ENCODE results near the gene RASL11A.
"Not testable (repeated sequence)": the region's sequence is repeated elsewhere in the genome, so short reads cannot be mapped to it uniquely, and the experiment has no call there.

The RASL11A gene

DNA sequence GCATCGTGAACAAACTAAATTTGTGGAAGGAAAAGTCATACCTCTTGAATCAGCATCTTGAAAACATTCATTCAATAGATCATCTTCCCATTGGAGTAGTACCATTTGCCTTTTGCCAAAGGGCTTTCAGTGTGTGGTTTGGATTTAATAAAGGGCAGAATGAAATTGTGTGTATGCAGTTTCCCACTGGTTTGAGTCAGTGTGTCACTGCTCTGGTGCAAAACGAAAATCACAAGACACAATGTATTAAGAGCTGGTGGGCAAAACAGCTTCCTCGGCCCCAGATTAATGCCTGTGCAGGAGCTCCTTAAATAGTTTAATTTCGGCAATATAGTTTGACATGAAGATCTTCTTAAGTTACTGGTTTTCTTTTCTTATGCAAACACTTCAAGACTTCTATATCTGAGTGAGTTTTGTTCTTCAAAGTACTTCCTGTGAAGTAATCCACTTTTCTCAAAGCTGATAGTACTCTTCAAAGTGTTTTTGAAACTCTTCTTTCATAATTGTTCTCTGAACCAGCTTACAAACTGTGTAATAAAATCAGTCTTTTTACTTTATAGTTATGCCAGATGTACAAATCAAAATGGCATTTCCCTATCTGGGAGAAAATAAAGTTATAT, 32.1 kb downstream of the RASL11A start:
- DNase-seq = no peak

DNA sequence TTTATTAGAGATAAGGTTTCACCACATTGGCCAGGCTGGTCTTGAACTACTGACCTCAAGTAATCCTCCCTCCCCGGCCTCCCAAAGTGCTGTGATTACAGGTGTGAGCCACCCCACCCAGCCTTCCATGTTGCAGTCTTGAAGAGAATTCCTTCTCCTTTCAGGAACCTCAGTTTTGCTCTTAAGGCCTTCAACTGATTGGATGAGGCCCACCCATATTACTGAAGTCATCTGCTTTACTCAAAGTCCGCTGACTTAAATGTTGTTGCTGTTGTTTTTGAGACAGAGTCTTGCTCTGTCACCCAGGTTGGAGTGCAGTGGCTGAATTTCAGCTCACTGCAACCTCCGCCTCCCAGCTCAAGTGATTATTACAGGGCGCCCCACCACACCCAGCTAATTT, 33.5 kb downstream of the RASL11A start:
- DNase-seq = no peak

DNA sequence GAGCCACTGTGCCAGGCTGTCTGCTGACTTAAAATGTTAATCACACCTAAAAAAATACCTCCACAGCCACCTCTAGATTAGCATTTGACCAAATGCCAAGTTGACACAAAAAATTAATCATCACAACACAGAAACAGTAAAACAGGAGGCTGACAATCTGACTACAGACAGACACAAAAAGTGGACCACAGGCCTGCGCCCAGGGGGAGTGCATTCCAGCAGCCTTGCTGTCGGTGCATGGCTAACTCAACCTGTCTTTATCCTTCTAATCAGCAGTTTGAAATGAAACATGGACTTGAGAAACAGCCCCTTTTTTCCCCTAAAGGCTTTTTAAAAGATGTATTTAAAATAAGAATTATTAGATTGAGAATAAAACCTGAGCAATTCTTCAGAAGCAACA, 34.0 kb downstream of the RASL11A start:
- no peak for DNase-seq

DNA sequence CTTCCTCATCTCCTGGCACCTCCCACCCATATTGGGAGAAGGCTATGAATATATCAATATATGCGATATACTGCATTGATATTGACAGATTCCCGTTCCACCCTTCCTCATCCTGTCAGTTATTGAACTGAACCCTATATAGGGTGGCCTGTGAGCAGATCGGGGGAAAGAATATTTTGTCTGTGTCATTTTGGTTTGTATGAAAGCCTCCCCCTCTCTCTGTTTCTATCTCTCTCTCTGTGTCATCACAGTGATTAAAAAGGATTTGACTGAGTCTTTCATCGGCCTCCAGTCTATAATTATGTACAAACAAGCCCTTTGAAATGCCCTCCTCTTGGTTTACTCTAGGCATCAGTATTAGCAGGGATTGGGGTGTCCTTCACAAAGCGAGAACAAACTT, 35.7 kb downstream of the RASL11A start:
- no peak for DNase-seq

DNA sequence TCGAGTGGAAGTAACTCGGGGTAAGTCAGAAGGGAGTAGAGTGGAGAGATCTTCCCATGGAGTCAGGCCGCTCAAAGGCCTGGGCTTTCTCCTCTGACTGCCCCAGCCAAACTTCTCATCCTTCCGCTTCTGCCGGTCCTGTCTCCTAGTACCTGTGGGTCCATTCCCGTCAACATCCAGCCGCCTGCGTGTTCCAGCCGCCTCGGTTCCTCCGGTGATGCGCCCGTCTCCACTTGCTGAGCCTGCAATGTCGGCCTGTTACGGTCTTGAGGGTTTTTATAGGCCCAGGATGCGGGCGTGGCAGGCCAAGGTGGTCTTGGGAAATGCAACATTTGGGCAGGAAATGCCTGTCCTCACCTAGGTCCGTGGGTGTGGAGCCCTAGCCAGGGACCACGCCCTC, 38.3 kb downstream of the RASL11A start:
- no peak for DNase-seq

DNA sequence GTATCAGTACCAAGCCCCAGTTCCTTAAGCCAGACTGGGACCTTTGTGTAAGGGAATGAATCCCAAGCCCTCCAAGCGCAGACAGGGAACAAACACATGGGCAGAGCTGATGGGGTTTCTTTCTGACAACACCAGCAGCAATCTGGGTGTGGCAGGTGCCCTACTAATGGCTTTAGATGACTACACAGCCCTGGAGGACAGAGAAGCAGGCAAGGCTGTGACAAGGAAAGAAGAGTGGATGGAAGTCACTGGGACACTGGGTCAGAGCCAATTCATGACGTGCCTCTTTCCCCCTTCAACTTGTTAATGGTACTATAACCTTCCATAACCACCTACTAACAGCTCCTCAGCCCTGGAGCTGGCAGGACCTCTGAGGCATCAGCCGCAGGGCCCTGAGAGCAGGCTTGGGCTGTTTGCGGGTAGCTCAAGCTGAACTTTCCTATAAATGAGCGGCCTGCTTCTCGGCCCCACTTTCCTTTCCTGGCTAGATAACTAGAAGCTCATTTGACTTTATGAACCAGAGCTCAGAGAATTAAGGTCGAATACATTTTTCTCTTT, 38.9 kb downstream of the RASL11A start:
- no peak for DNase-seq

DNA sequence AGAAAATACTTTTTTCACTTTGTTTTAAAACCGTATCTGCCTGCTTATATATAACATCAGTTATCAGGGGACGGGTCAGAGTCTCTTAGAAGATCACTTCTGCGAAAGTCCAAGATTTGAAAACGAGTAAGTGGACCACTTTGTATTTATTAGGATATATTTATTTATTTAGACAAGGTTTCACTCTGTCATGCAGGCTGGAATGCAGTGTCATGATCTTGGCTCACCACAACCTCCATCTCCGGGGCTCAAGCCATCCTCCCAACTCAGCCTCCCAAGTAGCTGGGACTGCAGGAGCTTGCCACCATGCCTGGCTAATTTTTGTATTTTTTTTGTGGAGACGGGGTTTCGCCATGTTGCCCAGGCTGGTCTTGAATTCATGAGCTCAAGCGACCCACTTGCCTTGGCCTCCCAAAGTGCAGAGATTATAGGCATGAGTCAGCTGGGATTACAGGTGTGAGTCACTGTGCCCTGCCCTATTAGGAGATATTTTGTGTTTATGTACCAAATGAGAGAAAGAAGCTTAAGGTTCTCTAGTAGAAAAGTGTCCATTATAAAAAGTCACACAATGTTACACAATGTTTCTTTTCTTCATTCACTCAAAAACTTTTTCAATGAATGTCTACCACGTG, 39.5 kb downstream of the RASL11A start:
- DNase-seq = no peak

DNA sequence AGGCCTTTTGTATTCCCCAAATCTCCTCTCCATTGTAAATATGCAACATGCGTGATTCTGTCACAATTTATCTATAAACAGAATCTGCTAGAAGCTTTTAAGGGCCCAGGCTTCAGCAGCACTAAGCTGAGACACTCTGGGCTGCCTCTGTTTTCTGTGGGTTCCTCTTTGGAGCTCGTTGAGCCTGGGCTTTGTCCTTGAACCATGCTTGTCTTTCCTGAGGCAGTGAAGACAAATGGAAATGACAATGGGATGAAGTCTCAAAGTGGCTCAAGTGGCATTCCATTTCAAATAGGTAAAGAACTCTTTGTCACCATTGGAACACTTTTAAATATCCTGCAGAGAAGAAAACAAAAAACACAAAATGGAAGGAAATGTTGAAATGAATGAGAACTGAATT, 40.3 kb downstream of the RASL11A start:
- DNase-seq = no peak

DNA sequence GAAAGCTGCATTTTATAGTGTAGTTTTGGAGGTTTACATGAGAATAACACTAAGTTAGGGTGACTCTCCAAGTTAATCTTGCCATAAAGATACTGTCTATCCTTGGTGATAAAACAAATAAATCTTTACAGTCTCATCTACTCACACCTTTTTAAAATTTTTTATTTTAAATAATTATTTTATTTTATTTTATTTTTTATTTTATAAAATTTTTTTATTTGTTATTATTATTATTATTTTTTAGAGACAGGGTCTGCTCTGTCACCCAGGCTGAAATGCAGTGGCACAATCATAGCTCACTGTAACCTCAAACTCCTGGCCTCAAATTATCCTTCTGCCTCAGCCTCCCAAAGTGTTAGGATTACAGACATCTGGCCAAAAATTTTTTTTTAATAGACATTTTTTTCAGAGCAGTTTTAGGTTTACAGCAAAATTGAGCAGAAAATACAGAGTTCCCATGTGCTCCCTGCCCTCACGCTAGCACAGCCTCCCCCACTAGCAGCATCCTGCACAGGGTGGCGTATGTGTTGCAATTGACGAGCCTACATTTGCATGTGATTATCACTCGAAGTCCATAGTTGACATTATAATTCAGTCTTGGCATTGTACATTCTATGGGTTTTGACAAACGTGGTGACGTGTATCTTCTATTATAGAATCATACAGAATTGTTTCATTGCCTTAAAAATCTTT, 41.0 kb downstream of the RASL11A start:
- no peak for DNase-seq

DNA sequence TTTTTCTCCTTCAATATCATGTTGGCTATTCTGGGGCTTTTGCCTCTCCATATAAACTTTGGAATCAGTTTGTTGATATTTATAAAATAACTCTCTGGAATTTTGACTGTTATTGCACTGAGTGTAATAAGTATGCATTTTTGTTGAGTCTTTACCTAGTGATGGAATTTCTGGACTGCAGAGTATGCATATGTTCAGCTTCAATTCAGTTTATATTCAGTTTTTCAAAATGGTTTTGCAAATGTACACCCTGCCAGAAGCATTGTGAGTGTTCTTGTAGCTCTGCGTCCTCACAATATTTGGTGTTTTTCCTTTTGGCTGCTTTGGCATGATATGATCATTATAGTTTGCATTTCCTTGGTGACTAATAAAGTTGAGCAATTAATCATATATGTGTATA, 43.1 kb downstream of the RASL11A start:
- no peak for DNase-seq

DNA sequence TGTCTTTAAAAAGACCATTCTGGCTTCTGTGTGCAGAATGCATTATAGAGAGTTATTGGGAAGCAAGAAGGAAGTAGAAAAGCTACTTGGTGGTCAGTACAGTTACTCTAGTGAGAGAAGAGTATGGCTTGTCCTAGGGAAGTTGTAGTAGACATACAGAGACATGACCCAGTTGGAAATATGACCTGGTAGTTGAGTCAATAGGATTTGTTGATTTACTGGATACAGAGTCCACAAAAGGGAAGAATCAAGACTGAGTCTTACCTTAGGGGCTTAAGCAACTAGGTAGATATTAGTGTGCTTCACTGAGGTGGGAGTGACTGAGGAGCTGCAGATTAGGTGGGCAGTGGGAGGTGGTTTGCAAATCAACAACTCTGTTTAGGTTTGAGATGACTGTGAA, 48.8 kb downstream of the RASL11A start:
- no peak for DNase-seq

DNA sequence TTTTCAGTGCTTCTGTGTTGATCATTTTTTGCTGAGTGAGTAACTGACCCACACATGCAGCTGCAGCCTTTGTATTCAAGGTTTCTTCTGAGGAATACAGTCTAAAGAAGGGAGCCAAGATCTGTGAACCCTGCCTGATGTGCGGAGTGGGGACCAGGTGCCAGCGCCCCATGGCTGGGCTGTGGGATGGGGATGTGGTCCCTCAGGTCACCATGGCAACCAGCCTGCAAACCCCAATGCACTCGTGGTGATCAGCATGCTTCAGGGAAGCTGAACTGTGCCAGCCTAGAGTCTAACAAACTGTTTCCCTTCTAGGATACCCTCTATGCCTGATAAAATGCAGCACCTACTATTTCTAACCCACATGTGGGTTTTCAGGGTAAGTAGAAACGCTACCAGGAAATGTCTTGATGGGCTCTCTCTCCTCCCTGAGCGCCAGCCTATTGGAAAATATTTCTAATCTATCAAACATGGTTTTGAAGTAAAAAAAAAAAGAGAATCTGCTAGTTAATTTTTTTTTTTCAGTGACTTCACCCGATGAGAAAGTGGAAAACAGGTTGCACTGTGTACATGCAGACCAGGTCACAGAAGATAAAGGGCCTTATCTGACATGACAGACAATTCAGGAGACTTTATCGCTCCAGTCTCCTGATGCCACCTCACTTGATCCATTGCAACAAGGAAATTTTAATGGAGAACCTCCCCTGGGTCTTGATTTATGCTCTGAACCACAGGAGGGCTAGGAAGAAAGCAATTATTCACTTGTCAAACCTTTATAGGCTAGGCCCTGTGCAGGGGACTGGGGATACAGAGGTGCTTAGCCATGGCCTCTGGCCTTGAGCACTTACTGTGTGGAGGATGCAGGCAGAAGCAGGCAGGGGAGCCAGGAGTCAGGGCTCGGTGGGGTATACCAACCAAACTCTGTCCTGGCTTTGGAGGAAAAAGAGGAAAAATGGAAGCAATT, 51.1 kb downstream of the RASL11A start:
- no peak for DNase-seq

DNA sequence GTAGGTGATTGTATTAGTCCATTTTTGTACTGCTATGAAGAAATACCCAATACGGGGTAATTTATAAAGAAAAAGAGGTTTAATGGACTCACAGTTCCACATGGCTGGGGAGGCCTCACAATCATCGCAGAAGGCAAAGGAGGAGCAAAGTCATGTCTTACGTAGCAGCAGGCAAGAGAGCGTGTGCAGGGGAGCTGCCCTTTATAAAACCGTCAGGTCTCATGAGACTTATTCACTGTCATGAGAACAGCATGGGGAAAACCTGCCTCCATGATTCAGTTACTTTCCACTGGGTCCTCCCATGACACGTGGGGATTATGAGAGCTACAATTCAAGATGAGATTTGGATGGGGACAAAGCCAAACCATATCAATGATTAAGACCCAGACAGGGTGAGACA, 51.8 kb downstream of the RASL11A start:
- not testable (repeated sequence) for DNase-seq

Measured in NCI-H1105 (cell line).